Glutamatergic neuron (in vitro differentiated cells): Measurements from ENCODE around the gene CHID1. TPM values are rescaled to one million over a fixed set of nuclear protein-coding genes. Genes with fewer than 3 reads are reported as not detected.

ENCODE experiments used
- DNase-seq: peaks from one replicate; pipeline ENCODE4 v3.0.0; 2022
- H3K27ac Mint-ChIP-seq: one replicate; pipeline ENCODE4 v1.8.0; 2020; ENCODE audit warnings: mild to moderate bottlenecking, mixed read lengths, inconsistent platforms; ENCODE audit not compliant: unreplicated experiment
- H3K27me3 Mint-ChIP-seq: one replicate; pipeline ENCODE4 v1.8.0; 2020; ENCODE audit warnings: mild to moderate bottlenecking, moderate library complexity, mixed read lengths, inconsistent platforms; ENCODE audit not compliant: unreplicated experiment
- H3K36me3 Mint-ChIP-seq: one replicate; pipeline ENCODE4 v1.8.0; 2020; ENCODE audit warnings: mild to moderate bottlenecking, mixed read lengths, inconsistent platforms; ENCODE audit not compliant: unreplicated experiment
- H3K4me1 Mint-ChIP-seq: one replicate; pipeline ENCODE4 v1.8.0; 2020; ENCODE audit warnings: mild to moderate bottlenecking, low read depth, mixed read lengths, inconsistent platforms; ENCODE audit not compliant: unreplicated experiment
- H3K4me3 Mint-ChIP-seq: one replicate; pipeline ENCODE4 v1.8.0; 2020; ENCODE audit warnings: mild to moderate bottlenecking, mixed read lengths, inconsistent platforms; ENCODE audit not compliant: unreplicated experiment
- H3K9me3 Mint-ChIP-seq: one replicate; pipeline ENCODE4 v1.8.0; 2020; ENCODE audit warnings: mild to moderate bottlenecking, moderate library complexity, mixed read lengths, inconsistent platforms; ENCODE audit not compliant: unreplicated experiment
- total RNA-seq: library from RNA; stranded (reverse); fragmentation: NEBNext Ultra II Directional; extraction: Animal tissue kit (Norgen Biotek cat#: 25700); gene quantifications from one replicate; pipeline ENCODE4 v1.2.1, GENCODE V29; 2021; ENCODE audit not compliant: unreplicated experiment
- TF ChIP-seq, protein P1 (sequence below): fragments of 200-600 bp; sonication (generic); IDR thresholded peaks from one replicate; pipeline ENCODE4 v1.5.0; 2021; ENCODE audit not compliant: partially characterized antibody, unreplicated experiment

CHID1 gene
- total RNA-seq, 1 donor from 2014 or later: 56.1 TPM

- Mint-ChIP-seq H3K4me1 (peaks cover 21% of the 10 kb centered on the region), H3K4me3 (peak overlapping the region; percentile 96), H3K9me3 (peaks cover 12% of the 10 kb centered on the region), H3K36me3 (peaks cover 4% of the 10 kb centered on the region), H3K27me3 (peaks cover 13% of the 10 kb centered on the region), H3K27ac (no peak overlapping the region)
- TF ChIP-seq, protein P1, sequence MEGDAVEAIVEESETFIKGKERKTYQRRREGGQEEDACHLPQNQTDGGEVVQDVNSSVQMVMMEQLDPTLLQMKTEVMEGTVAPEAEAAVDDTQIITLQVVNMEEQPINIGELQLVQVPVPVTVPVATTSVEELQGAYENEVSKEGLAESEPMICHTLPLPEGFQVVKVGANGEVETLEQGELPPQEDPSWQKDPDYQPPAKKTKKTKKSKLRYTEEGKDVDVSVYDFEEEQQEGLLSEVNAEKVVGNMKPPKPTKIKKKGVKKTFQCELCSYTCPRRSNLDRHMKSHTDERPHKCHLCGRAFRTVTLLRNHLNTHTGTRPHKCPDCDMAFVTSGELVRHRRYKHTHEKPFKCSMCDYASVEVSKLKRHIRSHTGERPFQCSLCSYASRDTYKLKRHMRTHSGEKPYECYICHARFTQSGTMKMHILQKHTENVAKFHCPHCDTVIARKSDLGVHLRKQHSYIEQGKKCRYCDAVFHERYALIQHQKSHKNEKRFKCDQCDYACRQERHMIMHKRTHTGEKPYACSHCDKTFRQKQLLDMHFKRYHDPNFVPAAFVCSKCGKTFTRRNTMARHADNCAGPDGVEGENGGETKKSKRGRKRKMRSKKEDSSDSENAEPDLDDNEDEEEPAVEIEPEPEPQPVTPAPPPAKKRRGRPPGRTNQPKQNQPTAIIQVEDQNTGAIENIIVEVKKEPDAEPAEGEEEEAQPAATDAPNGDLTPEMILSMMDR: no peak
- DNase-seq: no peak
Measured at GRCh38 chr11:927871-928270, 17.3 kb upstream of the CHID1 start.

DNA sequence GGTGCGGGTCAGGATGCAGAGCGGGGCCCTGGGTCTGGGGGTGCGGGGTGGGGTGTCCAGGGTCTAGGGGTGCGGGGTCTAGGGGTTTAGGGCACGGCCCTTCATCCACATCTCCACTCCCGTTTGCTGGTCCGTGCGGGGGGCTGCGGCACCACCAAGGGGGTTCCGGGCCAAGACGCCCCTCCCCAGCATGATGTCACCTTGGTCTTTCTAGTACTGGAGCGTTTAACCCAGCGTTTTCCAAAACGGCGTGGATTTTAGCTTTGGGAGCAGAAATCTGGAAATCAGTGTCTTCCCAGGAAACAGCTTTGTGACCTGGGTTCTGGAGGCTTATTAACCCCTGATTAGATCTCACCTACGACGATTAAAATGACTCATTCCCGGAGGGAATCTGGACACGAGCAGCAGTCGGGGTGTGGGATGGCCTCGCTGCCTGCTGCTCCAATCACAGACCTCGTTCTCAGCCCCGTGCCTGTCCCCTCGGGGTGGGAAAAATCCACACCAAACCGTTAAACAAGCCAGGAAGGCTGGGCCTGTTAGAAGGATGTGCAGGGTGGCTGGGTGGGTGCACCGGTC, 15.8 kb upstream of the CHID1 start:
- Mint-ChIP-seq H3K4me3 (peak overlapping the region; percentile 96), H3K27me3 (peaks cover 13% of the 10 kb centered on the region), H3K27ac (peak overlapping the region; percentile 98), H3K36me3 (peaks cover 4% of the 10 kb centered on the region), H3K4me1 (peaks cover 18% of the 10 kb centered on the region), H3K9me3 (peaks cover 13% of the 10 kb centered on the region)
- DNase-seq: peak; percentile 68
- TF ChIP-seq, protein P1: no peak

DNA sequence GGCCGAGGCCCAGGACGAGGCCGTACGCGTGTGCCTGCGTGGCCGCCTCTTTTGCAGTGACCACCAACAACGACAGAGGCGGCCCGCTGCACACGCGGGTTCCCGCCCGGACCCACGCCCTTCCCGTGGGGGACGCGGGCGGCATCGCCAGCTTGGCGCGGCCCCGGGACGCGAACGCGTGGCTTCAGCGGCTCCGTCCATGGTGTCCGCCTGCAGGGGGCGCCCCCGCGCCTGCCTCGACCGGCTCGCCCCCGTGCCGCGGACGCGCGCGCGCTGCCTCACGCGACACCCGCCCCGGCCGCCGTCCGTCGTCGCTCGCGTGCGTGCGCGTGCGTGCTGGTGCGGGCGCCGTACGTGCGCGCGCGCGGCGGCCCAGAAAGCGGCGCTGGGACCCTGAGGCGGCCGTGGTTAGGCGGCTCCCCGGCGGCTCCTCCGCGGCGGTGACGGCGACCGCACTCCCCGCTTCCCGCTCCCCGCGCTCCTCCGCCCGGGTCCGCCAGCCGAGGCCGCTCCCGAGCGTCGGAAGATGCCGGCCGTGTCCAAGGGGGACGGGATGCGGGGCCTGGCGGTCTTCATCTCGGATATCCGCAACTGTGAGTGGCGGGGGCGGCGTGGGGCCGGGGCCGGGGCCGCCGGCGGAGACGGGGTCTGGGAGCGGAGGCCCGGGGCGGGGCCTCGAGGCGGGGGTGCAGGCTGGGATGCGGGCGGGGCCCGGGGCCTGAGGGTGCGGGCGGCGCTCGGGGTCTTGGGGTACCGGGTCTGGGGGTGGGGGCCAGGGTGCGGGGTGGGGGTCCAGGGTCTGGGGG, 15.1 kb upstream of the CHID1 start, which contains the start of gene AP2A2:
AP2A2 (plus strand) TSS at position 375 of the 806 bp plus-strand sequence; CDS start at position 527, 152 bp downstream.
- peaks cover 13% of the 10 kb centered on the region for H3K9me3 Mint-ChIP-seq
- H3K36me3 Mint-ChIP-seq: peaks cover 4% of the 10 kb centered on the region
- DNase-seq: peak; percentile 92
- peak within 1 kb of the TSS; percentile 96 for H3K4me3 Mint-ChIP-seq
- peaks cover 13% of the 10 kb centered on the region for H3K27me3 Mint-ChIP-seq
- TF ChIP-seq, protein P1: peak; percentile 84
- peak within 1 kb of the TSS; percentile 98 for H3K27ac Mint-ChIP-seq
- peaks cover 12% of the 10 kb centered on the region for H3K4me1 Mint-ChIP-seq

DNA sequence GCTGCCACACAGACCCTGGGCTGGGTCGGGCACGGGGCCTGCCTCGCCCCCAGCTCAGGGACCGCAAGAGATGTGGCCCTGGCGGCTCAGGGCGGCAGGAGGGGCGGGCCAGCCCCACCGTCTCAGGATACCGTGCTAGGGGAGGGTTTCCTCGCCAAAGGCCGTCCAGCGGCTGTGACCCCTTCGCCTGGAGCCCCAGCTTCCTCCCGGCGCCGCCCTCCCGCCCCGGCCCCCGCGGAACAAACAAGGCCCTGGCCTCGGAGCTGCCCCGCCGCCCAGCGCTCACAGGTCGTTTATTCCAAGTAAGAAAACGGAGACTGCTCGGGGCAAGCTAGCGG, 14.5 kb upstream of the CHID1 start:
- H3K27me3 Mint-ChIP-seq: peaks cover 13% of the 10 kb centered on the region
- H3K4me3 Mint-ChIP-seq: no peak overlapping the region
- peaks cover 13% of the 10 kb centered on the region for H3K9me3 Mint-ChIP-seq
- peaks cover 12% of the 10 kb centered on the region for H3K4me1 Mint-ChIP-seq
- TF ChIP-seq, protein P1: no peak
- H3K36me3 Mint-ChIP-seq: peaks cover 4% of the 10 kb centered on the region
- no peak for DNase-seq
- H3K27ac Mint-ChIP-seq: no peak overlapping the region
